Left ventricle myocardium superior (tissue), 1 donor: ENCODE results near the gene SHOX. TPM values are rescaled to one million over a fixed set of nuclear protein-coding genes. Genes with fewer than 3 reads are reported as not detected.

Experiments used
- ATAC-seq: fragments of 200-7000 bp; cut with Tn5 transposase; one replicate; pipeline ENCODE4 v1.9.1; 2020; ENCODE audit warnings: mild to moderate bottlenecking, moderate library complexity
- DNase-seq: peaks from one replicate; pipeline ENCODE4 v3.0.0-alpha.2; 2020
- intact Hi-C: fragments of 100-400 bp; cut with micrococcal nuclease; formaldehyde crosslinking; loops from one replicate; pipeline ENCODE4 v1.11.0; 2022
- total RNA-seq: library from RNA; stranded (reverse); fragmentation: NEBNext Ultra II Directional; extraction: Animal tissue kit (Norgen Biotek cat#: 25700); gene quantifications from one replicate; pipeline ENCODE4 v1.2.1, GENCODE V29; 2021
- donor health status: DM: no; HTN: yes; CAD: no; lungs with severe emphysema.

SHOX gene
- total RNA-seq, 1 donor from 2014 or later: not detected

- ATAC-seq (no peak), DNase-seq (no peak)
- intact Hi-C loops: no loop called here
Measured at GRCh38 chrX:633985-634958, 3.7 kb downstream of the SHOX start.

- DNase-seq: no peak
- intact Hi-C loops: no loop called here
Measured at GRCh38 chrX:635428-636090, 5.0 kb downstream of the SHOX start.

GRCh38 chrX:636981-637659 lies 6.5 kb downstream of the SHOX start:
- ATAC-seq (no peak), DNase-seq (no peak)
- intact Hi-C loops: no loop called here

More at GRCh38 chrX:635428-636090, 5.0 kb downstream of the SHOX start:
- no peak for ATAC-seq

GRCh38 chrX:637660-638481 lies 7.3 kb downstream of the SHOX start:
- ATAC-seq: no peak
- DNase-seq: no peak
- intact Hi-C loops: no loop called here

GRCh38 chrX:638482-639131 lies 8.0 kb downstream of the SHOX start:
- intact Hi-C loops: no loop called here
- no peak for DNase-seq
- no peak for ATAC-seq

GRCh38 chrX:639151-639550 lies 8.6 kb downstream of the SHOX start:
- DNase-seq (no peak), ATAC-seq (no peak)
- intact Hi-C loops: no loop called here

GRCh38 chrX:640641-641040 lies 10.1 kb downstream of the SHOX start:
- DNase-seq (no peak), ATAC-seq (no peak)
- intact Hi-C loops: no loop called here

- DNase-seq: no peak
- ATAC-seq: no peak
- intact Hi-C loops: no loop called here
Measured at GRCh38 chrX:641671-642435, 11.3 kb downstream of the SHOX start.

GRCh38 chrX:642436-643240 lies 12.0 kb downstream of the SHOX start:
- intact Hi-C loops: no loop called here
- DNase-seq: no peak

GRCh38 chrX:643241-643595 lies 12.6 kb downstream of the SHOX start:
- intact Hi-C loops: no loop called here
- ATAC-seq (no peak), DNase-seq (no peak)

More at GRCh38 chrX:642436-643240, 12.0 kb downstream of the SHOX start:
- ATAC-seq: no peak

- no peak for DNase-seq
- no peak for ATAC-seq
- intact Hi-C loops: no loop called here
Measured at GRCh38 chrX:643911-644303, 13.3 kb downstream of the SHOX start.

GRCh38 chrX:644304-645281 lies 14.0 kb downstream of the SHOX start:
- intact Hi-C loops: no loop called here

GRCh38 chrX:646228-646495 lies 15.6 kb downstream of the SHOX start:
- no peak for DNase-seq
- ATAC-seq: no peak
- intact Hi-C loops: no loop called here

More at GRCh38 chrX:644304-645281, 14.0 kb downstream of the SHOX start:
- ATAC-seq (no peak), DNase-seq (no peak)

GRCh38 chrX:646796-647195 lies 16.2 kb downstream of the SHOX start:
- ATAC-seq: no peak
- intact Hi-C loops: no loop called here
- DNase-seq: no peak

- intact Hi-C loops: no loop called here
- no peak for ATAC-seq
- no peak for DNase-seq
Measured at GRCh38 chrX:649166-649565, 18.6 kb downstream of the SHOX start.

GRCh38 chrX:650324-650723 lies 19.7 kb downstream of the SHOX start:
- DNase-seq (no peak), ATAC-seq (no peak)
- intact Hi-C loops: no loop called here
